ENCODE data around the gene SEC24C. TPM values are rescaled to one million over a fixed set of nuclear protein-coding genes. Genes with fewer than 3 reads are reported as not detected.
A peak's percentile ranks its signal among the peaks of the same experiment; 100 is the strongest.

Gene SEC24C
- total RNA-seq, 1 donor from 2014 or later, result 96.5 TPM

- Mint-ChIP-seq H3K27me3 (no peaks in the 10 kb centered on the region), H3K9me3 (ENCODE audit: low read depth) (no peaks in the 10 kb centered on the region), H3K27ac (peak overlapping the region; percentile 97), H3K4me3 (ENCODE audit: low read depth) (peak overlapping the region; percentile 99), H3K4me1 (ENCODE audit: low read depth) (peaks cover 6% of the 10 kb centered on the region), H3K36me3 (ENCODE audit: insufficient read depth) (peaks cover 3% of the 10 kb centered on the region)
- DNase-seq (ENCODE audit: low spot score, unreplicated experiment), result peak; percentile 82
- TF ChIP-seq CTCF (IDR thresholded peaks at IDR 0.05; ENCODE audit: unreplicated experiment), result no peak
Observed at GRCh38 chr10:73730153-73730906, 13.8 kb upstream of the SEC24C start.

DNA sequence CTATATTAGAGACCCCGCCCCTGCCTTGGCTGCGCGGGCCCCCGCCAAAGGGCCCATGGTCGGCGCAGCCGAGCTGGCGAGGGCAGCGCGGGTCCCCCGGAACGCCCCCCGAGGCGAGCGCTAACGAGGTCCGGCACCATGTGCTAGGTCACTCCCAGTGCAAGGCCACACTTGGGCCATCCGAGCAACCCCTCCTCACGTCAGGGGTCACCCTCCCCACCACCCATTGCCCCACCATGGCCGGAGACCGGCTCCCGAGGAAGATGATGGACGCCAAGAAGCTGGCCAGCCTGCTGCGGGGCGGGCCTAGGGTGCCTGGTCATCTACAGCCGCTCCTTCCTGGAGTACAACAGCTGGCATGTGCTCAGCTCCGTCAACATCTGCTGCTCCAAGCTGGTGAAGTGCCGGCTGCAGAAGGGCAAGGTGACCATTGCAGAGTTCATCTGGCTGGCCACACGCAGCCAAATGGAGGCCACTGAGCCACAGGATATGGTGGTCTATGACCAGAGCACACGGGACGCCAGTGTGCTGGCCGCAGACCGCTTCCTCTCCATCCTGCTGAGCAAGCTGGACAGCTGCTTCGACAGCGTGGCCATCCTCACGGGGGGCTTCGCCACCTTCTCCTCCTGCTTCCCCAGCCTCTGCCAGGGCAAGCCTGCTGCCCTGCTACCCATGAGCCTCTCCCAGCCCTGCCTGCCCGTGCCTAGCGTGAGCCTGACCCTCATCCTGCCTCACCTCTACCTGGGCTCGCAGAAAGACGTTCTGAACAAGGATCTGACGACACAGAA, 12.4 kb upstream of the SEC24C start:
- Mint-ChIP-seq H3K4me3 (ENCODE audit: low read depth) (peak overlapping the region; percentile 55), H3K27me3 (no peaks in the 10 kb centered on the region), H3K27ac (peak overlapping the region; percentile 59), H3K4me1 (ENCODE audit: low read depth) (peaks cover 6% of the 10 kb centered on the region), H3K36me3 (ENCODE audit: insufficient read depth) (peaks cover 2% of the 10 kb centered on the region), H3K9me3 (ENCODE audit: low read depth) (no peaks in the 10 kb centered on the region)
- no peak for TF ChIP-seq CTCF (IDR thresholded peaks at IDR 0.05; ENCODE audit: unreplicated experiment)
- DNase-seq (ENCODE audit: low spot score, unreplicated experiment), result no peak

DNA sequence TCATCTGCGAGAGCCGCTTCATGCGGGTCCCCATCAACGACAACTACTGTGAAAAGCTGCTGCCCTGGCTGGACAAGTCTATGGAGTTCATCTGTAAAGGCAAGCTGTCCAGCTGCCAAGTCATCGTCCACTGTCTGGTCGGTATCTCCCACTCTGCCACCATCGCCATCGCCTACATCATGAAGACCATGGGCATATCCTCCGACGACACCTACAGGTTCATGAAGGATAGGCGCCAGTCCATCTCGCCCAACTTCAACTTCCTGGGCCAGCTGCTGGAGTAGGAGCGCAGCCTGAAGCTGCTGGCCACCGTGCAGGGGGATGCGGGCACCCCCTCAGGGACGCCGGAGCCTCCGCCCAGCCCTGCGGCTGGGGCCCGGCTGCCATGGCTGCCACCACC, 11.7 kb upstream of the SEC24C start:
- H3K9me3 Mint-ChIP-seq (ENCODE audit: low read depth), result no peaks in the 10 kb centered on the region
- peak overlapping the region; percentile 55 for H3K4me3 Mint-ChIP-seq (ENCODE audit: low read depth)
- H3K27me3 Mint-ChIP-seq, result no peaks in the 10 kb centered on the region
- TF ChIP-seq CTCF (IDR thresholded peaks at IDR 0.05; ENCODE audit: unreplicated experiment), result no peak
- H3K4me1 Mint-ChIP-seq (ENCODE audit: low read depth), result peaks cover 6% of the 10 kb centered on the region
- DNase-seq (ENCODE audit: low spot score, unreplicated experiment), result no peak
- H3K27ac Mint-ChIP-seq, result peak overlapping the region; percentile 59
- H3K36me3 Mint-ChIP-seq (ENCODE audit: insufficient read depth), result peaks cover 3% of the 10 kb centered on the region

- no peak for TF ChIP-seq CTCF (IDR thresholded peaks at IDR 0.05; ENCODE audit: unreplicated experiment)
- peaks cover 3% of the 10 kb centered on the region for H3K36me3 Mint-ChIP-seq (ENCODE audit: insufficient read depth)
- H3K4me1 Mint-ChIP-seq (ENCODE audit: low read depth), result peaks cover 8% of the 10 kb centered on the region
- H3K27me3 Mint-ChIP-seq, result no peaks in the 10 kb centered on the region
- H3K9me3 Mint-ChIP-seq (ENCODE audit: low read depth), result no peaks in the 10 kb centered on the region
- no peak overlapping the region for H3K27ac Mint-ChIP-seq
- DNase-seq (ENCODE audit: low spot score, unreplicated experiment), result no peak
- no peak overlapping the region for H3K4me3 Mint-ChIP-seq (ENCODE audit: low read depth)
Observed at GRCh38 chr10:73732931-73733623, 11.1 kb upstream of the SEC24C start.
